GM18505 (cell line): Measurements from ENCODE around the gene IGF1R.

Experiments
- ATAC-seq: cut with Tn5 transposase; IDR thresholded peaks from one replicate; pipeline ENCODE4 v1.9.1; 2021; ENCODE audit not compliant: unreplicated experiment
- POLR2A ChIP-seq: IDR thresholded peaks from 4 replicates; pipeline ENCODE4 v1.6.1; 2011; ENCODE audit warnings: borderline replicate concordance; ENCODE audit not compliant: insufficient read depth, insufficient read length; ENCODE audit errors: extremely low read depth

The IGF1R gene

GRCh38 chr15:98844261-98844660 lies 195.9 kb downstream of the IGF1R start:
- TF ChIP-seq POLR2A, result no peak
- no peak for ATAC-seq

GRCh38 chr15:98845138-98845884 lies 197.0 kb downstream of the IGF1R start:
- no peak for ATAC-seq
- no peak for TF ChIP-seq POLR2A

GRCh38 chr15:98850961-98851572 lies 202.7 kb downstream of the IGF1R start:
- peak; percentile 36 for ATAC-seq
- TF ChIP-seq POLR2A, result no peak

GRCh38 chr15:98853161-98853560 lies 204.8 kb downstream of the IGF1R start:
- peak; percentile 33 for ATAC-seq
- TF ChIP-seq POLR2A, result no peak

GRCh38 chr15:98853617-98854420 lies 205.5 kb downstream of the IGF1R start:
- TF ChIP-seq POLR2A, result no peak
- no peak for ATAC-seq

- no peak for TF ChIP-seq POLR2A
These were observed 206.2 kb downstream of the IGF1R start for GRCh38 chr15:98854496-98854895.

GRCh38 chr15:98855067-98855814 lies 206.9 kb downstream of the IGF1R start:
- no peak for TF ChIP-seq POLR2A
- no peak for ATAC-seq

More at GRCh38 chr15:98854496-98854895, 206.2 kb downstream of the IGF1R start:
- no peak for ATAC-seq

GRCh38 chr15:98855815-98856531 lies 207.6 kb downstream of the IGF1R start:
- no peak for ATAC-seq
- TF ChIP-seq POLR2A, result no peak

GRCh38 chr15:98856532-98856907 lies 208.2 kb downstream of the IGF1R start:
- ATAC-seq, result no peak
- no peak for TF ChIP-seq POLR2A

GRCh38 chr15:98858610-98859023 lies 210.3 kb downstream of the IGF1R start:
- no peak for TF ChIP-seq POLR2A
- ATAC-seq, result no peak

- no peak for ATAC-seq
- no peak for TF ChIP-seq POLR2A
These were observed 210.8 kb downstream of the IGF1R start for GRCh38 chr15:98859149-98859548.

GRCh38 chr15:98860281-98861041 lies 212.1 kb downstream of the IGF1R start:
- ATAC-seq, result no peak
- TF ChIP-seq POLR2A, result no peak
